Measurements from ENCODE around the gene HSPA1A.

The HSPA1A gene

DNA sequence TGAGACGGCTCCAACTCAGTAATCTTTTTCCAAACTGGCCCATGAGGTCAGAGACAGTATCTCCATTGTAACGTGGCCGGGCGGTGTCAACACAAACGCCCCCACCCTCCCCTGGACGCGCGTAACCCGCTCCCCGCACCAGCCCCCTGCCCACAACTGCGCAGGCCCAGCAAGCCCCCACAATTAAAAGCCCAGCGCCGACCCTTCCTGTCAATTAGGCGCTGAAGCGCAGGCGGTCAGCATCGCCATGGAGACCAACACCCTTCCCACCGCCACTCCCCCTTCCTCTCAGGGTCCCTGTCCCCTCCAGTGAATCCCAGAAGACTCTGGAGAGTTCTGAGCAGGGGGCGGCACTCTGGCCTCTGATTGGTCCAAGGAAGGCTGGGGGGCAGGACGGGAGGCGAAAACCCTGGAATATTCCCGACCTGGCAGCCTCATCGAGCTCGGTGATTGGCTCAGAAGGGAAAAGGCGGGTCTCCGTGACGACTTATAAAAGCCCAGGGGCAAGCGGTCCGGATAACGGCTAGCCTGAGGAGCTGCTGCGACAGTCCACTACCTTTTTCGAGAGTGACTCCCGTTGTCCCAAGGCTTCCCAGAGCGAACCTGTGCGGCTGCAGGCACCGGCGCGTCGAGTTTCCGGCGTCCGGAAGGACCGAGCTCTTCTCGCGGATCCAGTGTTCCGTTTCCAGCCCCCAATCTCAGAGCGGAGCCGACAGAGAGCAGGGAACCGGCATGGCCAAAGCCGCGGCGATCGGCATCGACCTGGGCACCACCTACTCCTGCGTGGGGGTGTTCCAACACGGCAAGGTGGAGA, at the start of gene HSPA1A, which contains the start of gene HSPA1L:
TSS of gene HSPA1A (plus strand) at position 519 of the 814 bp plus-strand sequence. CDS start at position 733, 214 bp downstream.
TSS of gene HSPA1L (minus strand) at position 259 of the 814 bp plus-strand sequence. CDS start 3,311 bp downstream, outside the sequence.
- Histone ChIP-seq H3K9ac (ENCODE audit: low read length in 5 of 5) (peak within 1 kb of the TSS; percentile 31 to 98 (median 81)), H3K36me3 (ENCODE audit: control insufficient read depth in 5 of 5, insufficient read depth in 5 of 5, low read length in 5 of 5) (no peaks in the 10 kb centered on the region), H3K27me3 (ENCODE audit: control insufficient read depth in 5 of 5, insufficient read depth in 4 of 5, low read length in 5 of 5) (no peaks in the 10 kb centered on the region), H3K27ac (ENCODE audit: low read depth, low read length) (peak within 1 kb of the TSS; percentile 100), H3K4me3 (ENCODE audit: low read depth in 1 of 5, low read length in 5 of 5) (peak within 1 kb of the TSS; percentile 62 to 84 (median 67)), H3K9me3 (ENCODE audit: control insufficient read depth in 5 of 5, low read length in 5 of 5) (no peaks in the 10 kb centered on the region), H3K4me1 (ENCODE audit: control insufficient read depth in 5 of 5, insufficient read depth in 5 of 5, low read length in 5 of 5) (peaks cover 13 to 41% (median 36%) of the 10 kb centered on the region in 5 donors)

DNA sequence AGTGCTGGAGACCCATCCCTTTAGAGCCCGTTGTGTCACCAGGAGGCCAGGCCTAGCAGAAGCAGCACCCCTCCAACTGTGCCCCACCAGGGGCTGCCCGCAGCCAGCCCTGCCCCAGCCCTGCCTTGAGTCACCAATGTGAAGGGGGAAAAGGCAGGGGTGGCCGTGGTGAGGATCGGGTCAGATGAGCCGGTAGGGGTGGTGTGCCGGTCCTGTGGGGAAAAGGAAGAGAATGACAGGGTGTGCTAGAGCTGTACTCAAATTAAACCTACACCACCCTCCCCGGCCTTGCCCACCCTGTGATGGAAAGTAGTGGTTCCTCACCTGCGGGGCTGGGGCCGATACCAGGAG, 49.8 kb upstream of the HSPA1A start:
- no peak overlapping the region for H3K4me3 ChIP-seq (ENCODE audit: low read depth in 1 of 5, low read length in 5 of 5)
- H3K36me3 ChIP-seq (ENCODE audit: control insufficient read depth in 5 of 5, insufficient read depth in 5 of 5, low read length in 5 of 5), result peaks cover 1 to 16% (median 4%) of the 10 kb centered on the region in 5 donors

DNA sequence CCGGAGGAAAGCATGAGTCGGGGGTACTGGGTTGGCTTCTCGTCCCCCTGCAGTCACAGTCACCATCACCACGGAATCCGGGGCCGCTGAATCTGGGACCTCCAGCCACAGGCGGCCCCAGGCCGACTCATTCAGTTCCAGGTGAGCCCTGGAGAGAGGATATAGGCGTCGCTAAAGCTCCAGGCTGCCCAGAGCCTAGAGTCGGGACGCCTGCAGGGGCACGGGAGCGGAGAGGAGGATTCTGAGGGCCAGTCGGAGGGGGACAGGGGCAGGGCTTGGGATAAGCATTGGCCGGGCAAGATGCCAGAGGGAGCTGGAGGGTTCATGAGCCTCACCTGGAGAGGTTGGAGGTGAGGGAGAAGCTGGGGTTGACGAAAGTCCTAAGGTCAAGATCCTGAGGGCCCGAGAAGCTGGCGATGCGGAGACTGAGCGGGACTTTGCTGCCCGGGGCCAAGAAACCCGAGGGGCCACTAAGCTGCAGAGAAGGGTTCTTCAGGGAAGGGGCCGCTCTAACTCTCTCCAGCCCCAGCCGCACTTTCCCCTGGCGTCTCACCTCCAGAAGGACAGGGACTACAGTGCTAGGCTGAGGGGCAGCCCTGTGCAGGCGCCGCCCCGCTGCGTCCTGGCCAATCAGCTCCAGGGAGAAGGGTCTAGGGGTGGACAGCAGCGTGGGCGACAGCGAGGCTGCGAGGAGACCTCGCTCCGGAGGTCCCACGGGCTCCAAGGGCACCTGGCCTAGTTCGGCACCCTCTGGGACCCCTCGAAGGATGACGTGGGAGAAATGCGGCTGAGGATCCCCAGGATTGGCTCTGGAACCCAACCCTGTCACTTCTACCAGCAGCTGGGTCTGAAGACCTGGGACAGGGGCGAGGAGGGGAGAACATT, 49.2 kb upstream of the HSPA1A start:
- no peaks in the 10 kb centered on the region for H3K27me3 ChIP-seq (ENCODE audit: control insufficient read depth in 5 of 5, insufficient read depth in 4 of 5, low read length in 5 of 5)
- peaks cover 4 to 33% (median 15%) of the 10 kb centered on the region in 5 donors for H3K4me1 ChIP-seq (ENCODE audit: control insufficient read depth in 5 of 5, insufficient read depth in 5 of 5, low read length in 5 of 5)
- H3K27ac ChIP-seq (ENCODE audit: low read depth, low read length), result no peak overlapping the region
- H3K36me3 ChIP-seq (ENCODE audit: control insufficient read depth in 5 of 5, insufficient read depth in 5 of 5, low read length in 5 of 5), result peaks cover 0 to 10% (median 3%) of the 10 kb centered on the region in 5 donors
- no peaks in the 10 kb centered on the region for H3K9me3 ChIP-seq (ENCODE audit: control insufficient read depth in 5 of 5, low read length in 5 of 5)
- peak overlapping the region in 2 of 5 donors; percentile 47 to 52 for H3K9ac ChIP-seq (ENCODE audit: low read length in 5 of 5)
- peak overlapping the region; percentile 31 to 58 (median 40) for H3K4me3 ChIP-seq (ENCODE audit: low read depth in 1 of 5, low read length in 5 of 5)

More for the DNA sequence above, 49.8 kb upstream of the HSPA1A start:
- no peaks in the 10 kb centered on the region for H3K9me3 ChIP-seq (ENCODE audit: control insufficient read depth in 5 of 5, low read length in 5 of 5)
- peaks cover 4 to 33% (median 15%) of the 10 kb centered on the region in 5 donors for H3K4me1 ChIP-seq (ENCODE audit: control insufficient read depth in 5 of 5, insufficient read depth in 5 of 5, low read length in 5 of 5)
- H3K9ac ChIP-seq (ENCODE audit: low read length in 5 of 5), result no peak overlapping the region
- H3K27me3 ChIP-seq (ENCODE audit: control insufficient read depth in 5 of 5, insufficient read depth in 4 of 5, low read length in 5 of 5), result no peaks in the 10 kb centered on the region
- H3K27ac ChIP-seq (ENCODE audit: low read depth, low read length), result no peak overlapping the region

DNA sequence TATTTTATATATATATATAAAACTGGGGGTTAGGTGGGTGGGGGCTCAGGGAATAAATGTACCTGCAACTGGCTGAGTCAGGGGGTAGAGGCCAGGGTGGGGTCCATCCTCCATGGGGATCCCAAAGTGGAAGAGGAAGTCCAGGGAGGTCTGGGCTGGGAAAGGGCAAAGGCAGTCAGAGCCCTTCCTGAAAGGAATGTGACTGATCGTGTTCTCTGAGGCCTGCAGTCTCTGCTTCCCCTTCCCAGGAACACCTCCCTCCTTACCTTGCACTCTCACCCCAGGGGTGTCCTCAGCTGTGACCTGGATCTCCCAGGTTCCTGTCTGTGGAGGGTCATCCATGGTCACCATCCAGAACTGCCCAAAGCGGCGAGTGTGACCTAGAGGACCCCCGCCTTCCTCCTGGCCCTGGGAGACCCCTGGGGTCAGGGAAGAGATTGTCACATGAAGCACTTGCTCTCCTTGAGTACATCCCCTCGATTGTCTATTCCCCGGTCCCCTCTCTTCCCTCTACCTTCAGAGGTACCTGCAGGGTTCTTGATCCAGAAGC, 48.2 kb upstream of the HSPA1A start:
- H3K4me3 ChIP-seq (ENCODE audit: low read depth in 1 of 5, low read length in 5 of 5), result no peak overlapping the region

DNA sequence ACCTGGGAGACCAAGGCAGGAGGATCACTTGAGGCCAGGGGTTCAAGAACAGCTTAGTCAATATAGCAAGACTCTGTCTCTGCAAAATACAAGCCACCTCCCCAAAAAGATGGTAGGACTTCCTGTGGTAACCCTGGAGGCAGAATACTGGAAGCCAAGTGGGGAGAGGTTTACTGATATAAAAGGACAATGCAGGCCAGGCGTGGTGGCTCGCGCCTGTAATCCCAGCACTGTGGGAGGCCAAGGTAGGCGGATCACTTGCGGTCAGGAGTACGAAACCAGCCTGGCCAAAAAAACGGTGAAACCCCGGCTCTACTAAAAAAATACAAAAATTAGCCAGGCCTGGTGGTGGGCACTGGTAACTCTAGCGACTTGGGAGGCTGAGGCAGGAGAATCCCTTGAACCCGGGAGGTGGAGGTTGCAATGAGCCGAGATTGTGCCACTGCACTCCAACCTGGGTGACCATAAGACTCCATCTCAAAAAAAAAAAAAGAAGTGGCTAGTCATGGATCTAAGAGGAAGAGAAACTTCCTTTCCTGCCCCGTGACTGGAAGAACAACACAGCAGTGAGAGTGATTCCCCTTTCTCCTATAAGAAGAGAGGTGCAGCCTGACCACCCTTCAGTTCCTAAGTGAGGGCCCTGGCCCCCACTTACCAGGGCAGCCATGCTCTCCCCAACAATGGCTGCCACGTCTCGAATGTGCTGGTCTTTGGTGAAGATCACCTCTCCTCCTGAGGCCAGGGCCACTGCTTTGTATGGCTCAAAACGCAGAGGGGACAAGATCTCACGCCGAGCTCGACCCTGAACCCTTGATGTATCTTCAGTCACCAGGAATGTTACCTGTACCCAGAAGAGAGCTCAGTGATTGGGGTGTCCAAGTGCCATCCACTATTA, 46.7 kb upstream of the HSPA1A start:
- Histone ChIP-seq H3K36me3 (ENCODE audit: control insufficient read depth in 5 of 5, insufficient read depth in 5 of 5, low read length in 5 of 5) (no peaks in the 10 kb centered on the region), H3K27ac (ENCODE audit: low read depth, low read length) (no peak overlapping the region), H3K27me3 (ENCODE audit: control insufficient read depth in 5 of 5, insufficient read depth in 4 of 5, low read length in 5 of 5) (no peaks in the 10 kb centered on the region), H3K4me3 (ENCODE audit: low read depth in 1 of 5, low read length in 5 of 5) (no peak overlapping the region), H3K4me1 (ENCODE audit: control insufficient read depth in 5 of 5, insufficient read depth in 5 of 5, low read length in 5 of 5) (peaks cover 2 to 30% (median 15%) of the 10 kb centered on the region in 5 donors), H3K9ac (ENCODE audit: low read length in 5 of 5) (no peak overlapping the region), H3K9me3 (ENCODE audit: control insufficient read depth in 5 of 5, low read length in 5 of 5) (no peaks in the 10 kb centered on the region)

More for the DNA sequence above, 48.2 kb upstream of the HSPA1A start:
- no peaks in the 10 kb centered on the region for H3K9me3 ChIP-seq (ENCODE audit: control insufficient read depth in 5 of 5, low read length in 5 of 5)
- H3K9ac ChIP-seq (ENCODE audit: low read length in 5 of 5), result no peak overlapping the region
- no peaks in the 10 kb centered on the region for H3K27me3 ChIP-seq (ENCODE audit: control insufficient read depth in 5 of 5, insufficient read depth in 4 of 5, low read length in 5 of 5)
- peaks cover 4 to 33% (median 15%) of the 10 kb centered on the region in 5 donors for H3K4me1 ChIP-seq (ENCODE audit: control insufficient read depth in 5 of 5, insufficient read depth in 5 of 5, low read length in 5 of 5)
- peaks cover 0 to under 1% (median 0%) of the 10 kb centered on the region in 5 donors for H3K36me3 ChIP-seq (ENCODE audit: control insufficient read depth in 5 of 5, insufficient read depth in 5 of 5, low read length in 5 of 5)
- H3K27ac ChIP-seq (ENCODE audit: low read depth, low read length), result no peak overlapping the region

DNA sequence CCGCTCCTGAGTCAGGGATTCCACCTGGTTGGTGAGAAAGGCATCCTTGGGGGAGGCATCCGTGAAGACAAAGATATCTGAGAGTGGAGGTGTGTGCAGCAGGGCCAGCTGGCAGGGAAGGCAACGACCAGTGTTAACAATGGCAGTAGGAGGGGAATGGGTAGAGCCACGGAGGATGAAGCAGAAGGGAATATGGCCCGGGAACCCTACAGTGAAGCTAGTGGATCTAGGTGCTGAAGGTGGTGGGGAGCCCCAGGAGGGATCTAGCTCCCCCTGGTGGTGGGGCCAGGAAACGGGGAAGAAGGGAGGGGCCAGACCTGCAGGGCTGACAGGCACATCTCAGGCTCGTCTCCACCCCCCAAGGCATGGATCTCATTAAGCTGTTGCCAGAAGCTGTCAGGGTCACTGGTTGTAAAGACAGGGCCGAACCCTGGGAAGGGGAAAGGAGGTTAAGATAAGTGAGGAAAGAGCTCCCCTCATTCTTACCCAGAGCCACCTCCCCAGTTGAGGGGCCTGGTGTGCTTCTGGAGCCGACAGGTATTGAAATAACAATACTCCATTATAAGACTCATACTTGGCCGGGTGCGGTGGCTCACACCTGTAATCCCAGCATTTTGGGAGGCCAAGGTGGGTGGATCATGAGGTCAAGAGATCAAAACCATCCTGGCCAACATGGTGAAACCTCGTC, 45.5 kb upstream of the HSPA1A start:
- Histone ChIP-seq H3K9ac (ENCODE audit: low read length in 5 of 5) (no peak overlapping the region), H3K27me3 (ENCODE audit: control insufficient read depth in 5 of 5, insufficient read depth in 4 of 5, low read length in 5 of 5) (no peaks in the 10 kb centered on the region), H3K36me3 (ENCODE audit: control insufficient read depth in 5 of 5, insufficient read depth in 5 of 5, low read length in 5 of 5) (no peaks in the 10 kb centered on the region), H3K27ac (ENCODE audit: low read depth, low read length) (no peak overlapping the region), H3K4me3 (ENCODE audit: low read depth in 1 of 5, low read length in 5 of 5) (no peak overlapping the region), H3K4me1 (ENCODE audit: control insufficient read depth in 5 of 5, insufficient read depth in 5 of 5, low read length in 5 of 5) (peaks cover 2 to 30% (median 15%) of the 10 kb centered on the region in 5 donors), H3K9me3 (ENCODE audit: control insufficient read depth in 5 of 5, low read length in 5 of 5) (no peaks in the 10 kb centered on the region)

DNA sequence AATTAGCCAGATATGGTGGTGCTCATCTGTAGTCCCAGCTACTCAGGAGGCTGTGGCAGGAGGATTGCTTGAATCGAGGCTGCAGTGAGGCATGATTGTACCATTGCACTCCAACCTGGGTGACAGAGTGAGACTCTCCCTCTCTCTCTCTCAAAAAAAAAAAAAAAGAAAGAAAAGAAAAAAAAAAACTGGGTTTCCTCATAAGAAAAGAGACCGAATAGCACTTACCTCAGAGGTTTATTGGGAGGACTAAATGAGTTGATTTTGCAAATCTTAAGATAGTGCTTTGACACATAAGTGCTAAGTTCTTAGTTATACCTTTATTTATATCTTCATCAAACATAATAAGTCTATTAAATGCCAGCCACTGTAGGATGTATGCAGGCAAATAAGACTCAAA, 44.5 kb upstream of the HSPA1A start:
- Histone ChIP-seq H3K4me1 (ENCODE audit: control insufficient read depth in 5 of 5, insufficient read depth in 5 of 5, low read length in 5 of 5) (peaks cover 2 to 30% (median 14%) of the 10 kb centered on the region in 5 donors), H3K9ac (ENCODE audit: low read length in 5 of 5) (no peak overlapping the region), H3K27ac (ENCODE audit: low read depth, low read length) (no peak overlapping the region), H3K4me3 (ENCODE audit: low read depth in 1 of 5, low read length in 5 of 5) (no peak overlapping the region), H3K9me3 (ENCODE audit: control insufficient read depth in 5 of 5, low read length in 5 of 5) (no peaks in the 10 kb centered on the region), H3K27me3 (ENCODE audit: control insufficient read depth in 5 of 5, insufficient read depth in 4 of 5, low read length in 5 of 5) (no peaks in the 10 kb centered on the region), H3K36me3 (ENCODE audit: control insufficient read depth in 5 of 5, insufficient read depth in 5 of 5, low read length in 5 of 5) (no peaks in the 10 kb centered on the region)

DNA sequence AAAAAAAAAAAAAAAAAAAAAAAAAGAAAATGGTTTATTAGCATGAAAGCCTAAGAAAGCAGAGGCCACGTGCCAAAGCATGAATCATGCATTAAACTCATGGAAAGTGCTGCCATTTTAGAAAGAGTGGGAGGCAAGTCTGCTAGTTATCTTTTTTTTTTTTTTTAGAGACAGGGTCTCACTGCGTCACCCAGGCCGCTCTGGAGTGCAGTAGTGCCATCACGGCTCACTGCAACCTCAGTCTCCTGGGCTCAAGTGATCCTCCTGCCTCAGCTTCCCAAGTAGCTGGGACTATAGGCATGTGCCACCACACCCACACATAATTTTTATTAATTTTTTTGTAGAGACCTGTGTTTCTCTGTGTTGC, 43.4 kb upstream of the HSPA1A start:
- no peaks in the 10 kb centered on the region for H3K9me3 ChIP-seq (ENCODE audit: control insufficient read depth in 5 of 5, low read length in 5 of 5)
- no peak overlapping the region for H3K27ac ChIP-seq (ENCODE audit: low read depth, low read length)
- no peak overlapping the region for H3K4me3 ChIP-seq (ENCODE audit: low read depth in 1 of 5, low read length in 5 of 5)
- peaks cover 0 to 27% (median 10%) of the 10 kb centered on the region in 5 donors for H3K4me1 ChIP-seq (ENCODE audit: control insufficient read depth in 5 of 5, insufficient read depth in 5 of 5, low read length in 5 of 5)
- H3K9ac ChIP-seq (ENCODE audit: low read length in 5 of 5), result no peak overlapping the region
- H3K36me3 ChIP-seq (ENCODE audit: control insufficient read depth in 5 of 5, insufficient read depth in 5 of 5, low read length in 5 of 5), result no peaks in the 10 kb centered on the region
- no peaks in the 10 kb centered on the region for H3K27me3 ChIP-seq (ENCODE audit: control insufficient read depth in 5 of 5, insufficient read depth in 4 of 5, low read length in 5 of 5)

DNA sequence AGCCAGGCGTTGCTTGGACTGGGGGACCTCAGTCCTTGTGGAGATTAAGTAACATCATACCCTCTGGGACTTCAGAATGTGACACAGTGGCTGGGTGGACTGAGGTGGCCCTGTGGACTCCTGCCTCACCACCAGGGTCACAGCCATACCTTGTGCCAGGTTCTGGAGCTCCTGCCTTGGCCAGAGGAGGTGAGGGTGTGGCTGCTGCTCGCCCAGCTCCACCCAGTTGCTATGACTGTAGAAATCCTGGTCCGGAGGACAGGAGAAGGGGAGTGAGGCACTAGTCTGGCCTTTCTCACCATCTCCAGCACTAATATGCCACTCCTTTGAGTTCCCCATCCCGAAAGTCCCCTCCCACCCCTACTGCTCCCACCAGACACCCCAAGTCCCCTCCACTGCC, 40.2 kb upstream of the HSPA1A start:
- Histone ChIP-seq H3K36me3 (ENCODE audit: control insufficient read depth in 5 of 5, insufficient read depth in 5 of 5, low read length in 5 of 5) (peaks cover 0 to 27% (median 22%) of the 10 kb centered on the region in 5 donors), H3K4me1 (ENCODE audit: control insufficient read depth in 5 of 5, insufficient read depth in 5 of 5, low read length in 5 of 5) (peaks cover 0 to 14% (median 8%) of the 10 kb centered on the region in 5 donors), H3K27ac (ENCODE audit: low read depth, low read length) (no peak overlapping the region), H3K9me3 (ENCODE audit: control insufficient read depth in 5 of 5, low read length in 5 of 5) (no peaks in the 10 kb centered on the region), H3K27me3 (ENCODE audit: control insufficient read depth in 5 of 5, insufficient read depth in 4 of 5, low read length in 5 of 5) (no peaks in the 10 kb centered on the region), H3K4me3 (ENCODE audit: low read depth in 1 of 5, low read length in 5 of 5) (no peak overlapping the region), H3K9ac (ENCODE audit: low read length in 5 of 5) (no peak overlapping the region)

Data from subcutaneous abdominal adipose tissue (tissue), 5 donors.